Caki2 (cell line): ENCODE data around the gene ZFY. TPM values are rescaled to one million over a fixed set of nuclear protein-coding genes. Genes with fewer than 3 reads are reported as not detected.
A peak's percentile ranks its signal among the peaks of the same experiment; 100 is the strongest.
"Not testable (repeated sequence)": the region's sequence is repeated elsewhere in the genome, so short reads cannot be mapped to it uniquely, and the experiment has no call there.

Source experiments
- DNase-seq: peaks from one replicate; pipeline ENCODE4 v3.0.0-alpha.2; 2015; ENCODE audit warnings: low read depth
- in situ Hi-C: cut with HindIII; loops from 2 replicates; pipeline ENCODE4 v1.10.0; 2016; ENCODE audit warnings: low sequenced_read_pairs, low pct_unique_long_range_greater_than_20kb, mixed read lengths
- total RNA-seq: library from RNA; depleted of rRNA; stranded (reverse); fragments of >200 nt; shearing (Covaris generic); gene quantifications from 2 replicates; pipeline ENCODE4 v1.2.3, GENCODE V29; 2014; ENCODE audit warnings: low replicate concordance

The ZFY gene
- total RNA-seq, 1 experiment from 2014 or later, result 6.5 TPM

GRCh38 chrY:2964814-2965213 lies 29.6 kb downstream of the ZFY start:
- no peak for DNase-seq
- in situ Hi-C loops, result no loop called here

- in situ Hi-C loops, result no loop called here
- no peak for DNase-seq
These were observed 30.4 kb downstream of the ZFY start for GRCh38 chrY:2965629-2966028.

- in situ Hi-C loops, result no loop called here
- DNase-seq, result no peak
These were observed 34.4 kb downstream of the ZFY start for GRCh38 chrY:2969561-2969960.

GRCh38 chrY:2972708-2973107 lies 37.5 kb downstream of the ZFY start:
- in situ Hi-C loops, result no loop called here
- DNase-seq, result no peak

- DNase-seq, result no peak
- in situ Hi-C loops, result no loop called here
These were observed 38.0 kb downstream of the ZFY start for GRCh38 chrY:2973110-2973751.

GRCh38 chrY:2979283-2979682 lies 44.1 kb downstream of the ZFY start:
- in situ Hi-C loops, result no loop called here
- no peak for DNase-seq

GRCh38 chrY:2984491-2984890 lies 49.3 kb downstream of the ZFY start:
- DNase-seq, result no peak
- in situ Hi-C loops, result no loop called here

GRCh38 chrY:2987178-2987577 lies 52.0 kb downstream of the ZFY start:
- in situ Hi-C loops, DNase-seq: not testable (repeated sequence)

GRCh38 chrY:2997369-2997768 lies 62.2 kb downstream of the ZFY start:
- DNase-seq, in situ Hi-C loops: not testable (repeated sequence)

GRCh38 chrY:3002190-3002589 lies 67.0 kb downstream of the ZFY start:
- DNase-seq, result peak; percentile 71
- in situ Hi-C loops, result no loop called here

GRCh38 chrY:3002680-3003515 lies 67.7 kb downstream of the ZFY start:
- peak; percentile 60 for DNase-seq
- in situ Hi-C loops, result no loop called here

- DNase-seq, result no peak
- in situ Hi-C loops, result no loop called here
These were observed 68.3 kb downstream of the ZFY start for GRCh38 chrY:3003516-3003830.

GRCh38 chrY:3003846-3004245 lies 68.7 kb downstream of the ZFY start:
- no peak for DNase-seq
- in situ Hi-C loops, result no loop called here

- in situ Hi-C loops, result not testable (repeated sequence)
- DNase-seq, result peak; percentile 43
These were observed 70.8 kb downstream of the ZFY start for GRCh38 chrY:3006031-3006430.

- DNase-seq, result no peak
- in situ Hi-C loops, result no loop called here
These were observed 72.8 kb downstream of the ZFY start for GRCh38 chrY:3007967-3008366.

GRCh38 chrY:3012226-3012625 lies 77.0 kb downstream of the ZFY start:
- no peak for DNase-seq
- in situ Hi-C loops, result no loop called here

GRCh38 chrY:3016594-3016993 lies 81.4 kb downstream of the ZFY start:
- in situ Hi-C loops, result no loop called here
- no peak for DNase-seq

- in situ Hi-C loops, result no loop called here
- DNase-seq, result no peak
These were observed 83.4 kb downstream of the ZFY start for GRCh38 chrY:3018546-3018945.

GRCh38 chrY:3019584-3019983 lies 84.4 kb downstream of the ZFY start:
- DNase-seq, result no peak
- in situ Hi-C loops, result no loop called here

GRCh38 chrY:3021176-3021575 lies 86.0 kb downstream of the ZFY start:
- DNase-seq, result no peak
- in situ Hi-C loops, result no loop called here
